Keratinocyte (primary cell): ENCODE results near the gene FGF16. TPM values are rescaled to one million over a fixed set of nuclear protein-coding genes. Genes with fewer than 3 reads are reported as not detected.

ENCODE experiments used
- DNase-seq: peaks from one replicate; pipeline ENCODE4 v3.0.0-alpha.2; 2011; ENCODE audit warnings: low read depth, missing footprints, low spot score
- FAIRE-seq: peaks from 2 replicates; lab custom pipeline; 2011; peaks lifted over from hg19 to GRCh38; lab: Jason Lieb, UNC
- H2AFZ ChIP-seq: 2 replicates; pipeline ENCODE4 v1.6.0; 2012; ENCODE audit warnings: low read length, control low read depth, inconsistent platforms; ENCODE audit not compliant: control insufficient read depth
- H3K27ac ChIP-seq: 2 replicates; pipeline ENCODE4 v1.5.1; 2011; ENCODE audit warnings: low read length; ENCODE audit not compliant: control insufficient read depth, insufficient read depth
- H3K27me3 ChIP-seq: 3 replicates; pipeline ENCODE4 v1.6.0; 2011; ENCODE audit warnings: low read length; ENCODE audit not compliant: control insufficient read depth, insufficient read depth; ENCODE audit errors: extremely low read depth
- H3K36me3 ChIP-seq, 2 experiments: 2 replicates in 1 of 2; 3 replicates in 1 of 2; pipeline ENCODE4 v1.5.1; 2011; ENCODE audit warnings: low read length in 2 of 2, mild to moderate bottlenecking in 1 of 2; ENCODE audit not compliant: control insufficient read depth in 2 of 2, insufficient read depth in 2 of 2; ENCODE audit errors: extremely low read depth in 1 of 2
- H3K4me1 ChIP-seq: 3 replicates; pipeline ENCODE4 v1.5.1; 2011; ENCODE audit warnings: low read length; ENCODE audit not compliant: control insufficient read depth, insufficient read depth; ENCODE audit errors: extremely low read depth
- H3K4me2 ChIP-seq: 3 replicates; pipeline ENCODE4 v1.6.0; 2011; ENCODE audit warnings: low read depth, low read length; ENCODE audit not compliant: control insufficient read depth, insufficient read depth; ENCODE audit errors: extremely low read depth
- H3K4me3 ChIP-seq, 3 experiments: fragments of 200-600 bp in 1 of 3; sonication (generic) in 1 of 3; 2 replicates in 2 of 3; 3 replicates in 1 of 3; pipeline ENCODE4 v1.5.1; 2011 to 2016; ENCODE audit warnings: low read length in 3 of 3, mild to moderate bottlenecking in 3 of 3, control low read depth in 2 of 3, inconsistent platforms in 1 of 3, low read depth in 1 of 3, mixed read lengths in 1 of 3, mixed run types in 1 of 3, moderate library complexity in 1 of 3; ENCODE audit not compliant: control insufficient read depth in 2 of 3, insufficient read depth in 2 of 3; ENCODE audit errors: extremely low read depth in 1 of 3
- H3K79me2 ChIP-seq: 2 replicates; pipeline ENCODE4 v1.6.0; 2012; ENCODE audit warnings: low read length; ENCODE audit not compliant: control insufficient read depth, insufficient read depth
- H3K9ac ChIP-seq: 3 replicates; pipeline ENCODE4 v1.6.0; 2011; ENCODE audit warnings: low read length; ENCODE audit not compliant: control insufficient read depth, insufficient read depth; ENCODE audit errors: extremely low read depth
- H3K9me1 ChIP-seq: 3 replicates; pipeline ENCODE4 v1.6.0; 2011; ENCODE audit warnings: low read length; ENCODE audit not compliant: control insufficient read depth, insufficient read depth; ENCODE audit errors: extremely low read depth
- H3K9me3 ChIP-seq: 2 replicates; pipeline ENCODE4 v1.5.1; 2012; ENCODE audit warnings: low read depth, low read length; ENCODE audit not compliant: control insufficient read depth
- H4K20me1 ChIP-seq: 3 replicates; pipeline ENCODE4 v1.6.0; 2011; ENCODE audit warnings: low read length; ENCODE audit not compliant: control insufficient read depth, insufficient read depth; ENCODE audit errors: extremely low read depth
- CTCF ChIP-seq, 3 experiments: IDR thresholded peaks in 1 of 3; conservative IDR thresholded peaks in 1 of 3; optimal IDR thresholded peaks in 1 of 3; 2 replicates in 2 of 3; 3 replicates in 1 of 3; pipeline versions ENCODE3 to v1.5.1; 2011; ENCODE audit warnings: low read length in 3 of 3, mild to moderate bottlenecking in 3 of 3, moderate library complexity in 2 of 3, control low read depth in 1 of 3, inconsistent platforms in 1 of 3; ENCODE audit not compliant: insufficient read depth in 2 of 3; ENCODE audit errors: extremely low read depth in 1 of 3
- EZH2 ChIP-seq: IDR thresholded peaks from one replicate; pipeline ENCODE4 v1.6.1; 2012; ENCODE audit warnings: inconsistent platforms, mild to moderate bottlenecking, low read length, moderate library complexity
- dilution Hi-C: fragments of 300-500 bp; cut with MboI; formaldehyde crosslinking; loops from one replicate; pipeline ENCODE4 v1.7.0; 2020; ENCODE audit warnings: low sequenced_read_pairs; ENCODE audit not compliant: extremely low pct_ligation_motif_present
- polyA plus RNA-seq, 5 experiments: library from polyadenylated mRNA; depleted of rRNA in 3 of 5; stranded (reverse) in 3 of 5; stranded (forward) in 1 of 5; unstranded in 1 of 5; fragments of >200 nt; gene quantifications; 1 replicate in 1 of 5; 2 replicates in 3 of 5; 3 replicates in 1 of 5; pipeline versions ENCODE4 v1.2.1 to v1.2.3, GENCODE V29; 2011 to 2012; ENCODE audit warnings: missing spikeins in 2 of 5, low read depth in 1 of 5, low replicate concordance in 1 of 5

Gene FGF16
- polyA plus RNA-seq, 1 donor (not counting 4 experiments of a cell fraction or from before 2014, with no cell fraction given): not detected

- Histone ChIP-seq H3K4me3 (no peak overlapping the region), H3K79me2 (no peaks in the 10 kb centered on the region), H3K9ac (no peak overlapping the region), H3K9me1 (no peaks in the 10 kb centered on the region), H3K4me2 (no peak overlapping the region), H3K36me3 (no peaks in the 10 kb centered on the region), H2AFZ (no peak overlapping the region), H4K20me1 (no peaks in the 10 kb centered on the region), H3K9me3 (no peaks in the 10 kb centered on the region), H3K4me1 (peaks cover 3% of the 10 kb centered on the region), H3K27me3 (peaks cover 16% of the 10 kb centered on the region), H3K27ac (no peak overlapping the region)
- FAIRE-seq (no peak), DNase-seq (no peak)
- dilution Hi-C loops: no loop called here
- no peak for TF ChIP-seq EZH2
- no peak for TF ChIP-seq CTCF (optimal IDR thresholded peaks at IDR 0.05 in 1 of 3, IDR thresholded peaks at IDR 0.05 in 1 of 3, conservative IDR thresholded peaks at IDR 0.05 in 1 of 3; ENCODE audit: extremely low read depth in 1 of 3, insufficient read depth in 2 of 3, low read length in 3 of 3)
These were observed 3.8 kb downstream of the FGF16 start for GRCh38 chrX:77450996-77451395.

GRCh38 chrX:77453190-77453589 lies 6.0 kb downstream of the FGF16 start:
- Histone ChIP-seq H3K9me3 (no peaks in the 10 kb centered on the region), H3K9ac (no peak overlapping the region), H3K4me1 (no peaks in the 10 kb centered on the region), H3K9me1 (no peaks in the 10 kb centered on the region), H2AFZ (no peak overlapping the region), H3K4me3 (no peak overlapping the region), H3K4me2 (no peak overlapping the region), H3K79me2 (no peaks in the 10 kb centered on the region), H3K27ac (no peak overlapping the region), H3K27me3 (peaks cover 3% of the 10 kb centered on the region), H3K36me3 (no peaks in the 10 kb centered on the region), H4K20me1 (no peaks in the 10 kb centered on the region)
- TF ChIP-seq EZH2 (no peak), CTCF (optimal IDR thresholded peaks at IDR 0.05 in 1 of 3, IDR thresholded peaks at IDR 0.05 in 1 of 3, conservative IDR thresholded peaks at IDR 0.05 in 1 of 3; ENCODE audit: extremely low read depth in 1 of 3, insufficient read depth in 2 of 3, low read length in 3 of 3) (no peak)
- FAIRE-seq (no peak), DNase-seq (no peak)
- dilution Hi-C loops: no loop called here
